Measurements from ENCODE around the gene HSPA6. TPM values are rescaled to one million over a fixed set of nuclear protein-coding genes. Genes with fewer than 3 reads are reported as not detected.

The HSPA6 gene
- 0.22 and 0.39 TPM in 2 replicates for total RNA-seq

DNA sequence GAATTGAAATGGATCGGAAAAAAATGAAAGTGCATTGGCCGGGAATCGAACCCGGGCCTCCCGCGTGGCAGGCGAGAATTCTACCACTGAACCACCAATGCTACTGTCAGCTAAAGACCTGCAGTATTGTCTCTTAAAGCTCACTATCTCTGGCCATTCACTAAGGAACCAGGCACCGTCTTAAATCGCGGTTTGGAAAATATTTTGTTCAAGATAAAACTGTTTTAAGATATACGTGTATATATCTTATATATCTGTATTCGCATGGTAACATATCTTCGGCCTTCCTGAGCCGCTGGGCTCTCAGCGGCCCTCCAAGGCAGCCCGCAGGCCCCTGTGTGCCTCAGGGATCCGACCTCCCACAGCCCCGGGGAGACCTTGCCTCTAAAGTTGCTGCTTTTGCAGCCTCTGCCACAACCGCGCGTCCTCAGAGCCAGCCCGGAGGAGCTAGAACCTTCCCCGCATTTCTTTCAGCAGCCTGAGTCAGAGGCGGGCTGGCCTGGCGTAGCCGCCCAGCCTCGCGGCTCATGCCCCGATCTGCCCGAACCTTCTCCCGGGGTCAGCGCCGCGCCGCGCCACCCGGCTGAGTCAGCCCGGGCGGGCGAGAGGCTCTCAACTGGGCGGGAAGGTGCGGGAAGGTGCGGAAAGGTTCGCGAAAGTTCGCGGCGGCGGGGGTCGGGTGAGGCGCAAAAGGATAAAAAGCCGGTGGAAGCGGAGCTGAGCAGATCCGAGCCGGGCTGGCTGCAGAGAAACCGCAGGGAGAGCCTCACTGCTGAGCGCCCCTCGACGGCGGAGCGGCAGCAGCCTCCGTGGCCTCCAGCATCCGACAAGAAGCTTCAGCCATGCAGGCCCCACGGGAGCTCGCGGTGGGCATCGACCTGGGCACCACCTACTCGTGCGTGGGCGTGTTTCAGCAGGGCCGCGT, at the start of gene HSPA6:
Gene HSPA6 (plus strand): TSS at position 724 of the 925 bp plus-strand sequence. CDS start 119 bp downstream, at position 843.

DNA sequence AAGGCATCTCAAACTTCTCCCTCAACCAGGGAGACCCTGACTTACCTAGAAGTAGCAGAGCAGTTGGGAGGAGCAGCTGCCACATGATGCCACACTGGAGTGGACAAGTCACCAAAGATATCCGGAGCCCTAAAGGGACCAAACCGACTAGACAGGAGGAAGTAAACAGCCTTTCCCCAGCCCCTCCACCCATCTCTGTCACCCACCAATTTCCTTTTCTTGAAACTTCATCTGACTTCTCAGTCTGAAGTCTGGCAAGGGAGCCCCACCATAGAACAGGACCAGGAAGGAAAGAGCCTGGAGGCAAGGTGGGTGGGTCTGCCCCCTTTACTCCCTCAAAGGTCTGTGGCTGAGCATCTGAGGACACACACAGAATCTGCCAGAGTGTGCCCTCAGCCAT, 25.3 kb downstream of the HSPA6 start, which contains the start of gene FCGR3A:
Gene FCGR3A (minus strand): TSS at position 167 of the 400 bp plus-strand sequence. CDS start 82 bp downstream, at position 85.

Other genes with a start within 250 kb of the HSPA6 start
- 0.33 and 1.6 TPM in 2 replicates for gene MPZ, start 214.6 kb upstream of the HSPA6 start, total RNA-seq
- 19.6 and 61.5 TPM in 2 replicates for gene SDHC, start 210.2 kb upstream of the HSPA6 start, total RNA-seq
- gene CFAP126, start 156.7 kb upstream of the HSPA6 start, total RNA-seq = not detected in 2 replicates
- gene FCGR2A, start 19.1 kb upstream of the HSPA6 start, total RNA-seq = 0.39 TPM in 1 of 2 replicates, not detected in the other
- gene FCGR3A, start 25.3 kb downstream of the HSPA6 start, total RNA-seq = not detected in 2 replicates
- not detected in 2 replicates for gene FCGR3B, start 106.6 kb downstream of the HSPA6 start, total RNA-seq
- gene FCGR2B, start 138.6 kb downstream of the HSPA6 start, total RNA-seq = not detected in 2 replicates
- gene FCRLA, start 182.7 kb downstream of the HSPA6 start, total RNA-seq = not detected in 2 replicates
- gene FCRLB, start 197.0 kb downstream of the HSPA6 start, total RNA-seq = 0.79 and 1.1 TPM in 2 replicates
- gene DUSP12, start 225.2 kb downstream of the HSPA6 start, total RNA-seq = 28.8 and 29.4 TPM in 2 replicates
- gene ATF6, start 241.8 kb downstream of the HSPA6 start, total RNA-seq = 18.8 and 19.7 TPM in 2 replicates

Data from placental epithelial cell (primary cell).